HT-29 (cell line): Measurements from ENCODE around the gene CNDP2. TPM values are rescaled to one million over a fixed set of nuclear protein-coding genes. Genes with fewer than 3 reads are reported as not detected.
A peak's percentile ranks its signal among the peaks of the same experiment; 100 is the strongest.
"Not testable (repeated sequence)": the region's sequence is repeated elsewhere in the genome, so short reads cannot be mapped to it uniquely, and the experiment has no call there.

Experiments
- DNase-seq: peaks from one replicate; pipeline ENCODE4 v3.0.0-alpha.2; 2015; ENCODE audit warnings: low spot score
- total RNA-seq: library from RNA; depleted of rRNA; stranded (reverse); fragments of >200 nt; shearing (Covaris generic); gene quantifications from 2 replicates; pipeline ENCODE4 v1.2.3, GENCODE V29; 2014

CNDP2 gene
- total RNA-seq, 1 experiment from 2014 or later, result 57.7 TPM

DNA sequence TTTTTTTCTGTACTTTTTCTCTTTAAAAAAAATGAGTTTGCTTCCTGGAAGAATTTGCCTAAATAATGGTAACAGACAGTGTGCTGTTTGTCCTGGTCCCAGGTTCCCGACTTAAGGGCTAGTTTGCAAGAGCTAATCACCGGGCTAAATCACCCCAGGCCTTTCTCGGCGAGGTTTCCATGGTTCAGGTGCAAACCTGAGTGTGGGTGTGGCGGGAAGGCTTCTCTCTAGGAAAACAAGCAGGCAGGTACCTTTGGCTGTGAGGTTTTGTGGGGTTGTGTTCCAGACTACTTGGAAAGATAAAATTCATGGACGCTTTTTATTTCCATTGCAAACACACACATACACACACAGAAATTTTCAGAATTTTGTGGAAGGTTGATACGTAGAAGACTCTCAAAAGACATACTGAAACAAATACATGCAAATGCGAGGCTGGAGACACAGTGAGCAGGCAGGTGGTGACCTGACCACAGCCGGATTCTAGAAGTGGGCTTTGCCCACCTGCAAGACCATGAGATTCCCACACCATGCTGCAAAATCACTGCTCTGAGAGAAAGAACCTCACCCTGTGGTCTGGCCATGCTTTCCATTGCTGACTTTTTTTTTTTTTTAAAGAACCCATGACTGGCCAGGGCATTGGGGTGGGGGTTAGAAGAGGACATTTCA lies 39.0 kb downstream of the CNDP2 start:
- DNase-seq, result no peak

DNA sequence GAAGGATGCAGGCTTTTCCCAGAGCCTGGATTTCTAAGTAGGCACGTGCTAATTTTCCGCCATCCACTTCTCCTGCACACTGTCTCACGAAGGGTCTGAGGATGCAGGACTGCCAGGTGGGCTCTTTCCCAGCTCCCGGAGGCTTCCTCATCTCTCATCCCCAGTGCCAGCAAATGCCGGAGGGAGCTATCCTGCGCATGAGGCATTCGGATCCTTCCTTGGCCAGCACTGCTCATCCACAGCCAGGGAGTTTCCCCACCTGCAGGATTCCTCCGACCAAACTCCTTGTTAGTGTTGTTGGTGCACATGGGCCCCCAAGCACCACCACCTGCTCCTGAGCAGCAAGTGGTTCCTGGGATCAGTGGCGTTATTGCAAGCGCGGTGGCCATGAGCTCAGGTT lies 43.1 kb downstream of the CNDP2 start:
- DNase-seq, result no peak

DNA sequence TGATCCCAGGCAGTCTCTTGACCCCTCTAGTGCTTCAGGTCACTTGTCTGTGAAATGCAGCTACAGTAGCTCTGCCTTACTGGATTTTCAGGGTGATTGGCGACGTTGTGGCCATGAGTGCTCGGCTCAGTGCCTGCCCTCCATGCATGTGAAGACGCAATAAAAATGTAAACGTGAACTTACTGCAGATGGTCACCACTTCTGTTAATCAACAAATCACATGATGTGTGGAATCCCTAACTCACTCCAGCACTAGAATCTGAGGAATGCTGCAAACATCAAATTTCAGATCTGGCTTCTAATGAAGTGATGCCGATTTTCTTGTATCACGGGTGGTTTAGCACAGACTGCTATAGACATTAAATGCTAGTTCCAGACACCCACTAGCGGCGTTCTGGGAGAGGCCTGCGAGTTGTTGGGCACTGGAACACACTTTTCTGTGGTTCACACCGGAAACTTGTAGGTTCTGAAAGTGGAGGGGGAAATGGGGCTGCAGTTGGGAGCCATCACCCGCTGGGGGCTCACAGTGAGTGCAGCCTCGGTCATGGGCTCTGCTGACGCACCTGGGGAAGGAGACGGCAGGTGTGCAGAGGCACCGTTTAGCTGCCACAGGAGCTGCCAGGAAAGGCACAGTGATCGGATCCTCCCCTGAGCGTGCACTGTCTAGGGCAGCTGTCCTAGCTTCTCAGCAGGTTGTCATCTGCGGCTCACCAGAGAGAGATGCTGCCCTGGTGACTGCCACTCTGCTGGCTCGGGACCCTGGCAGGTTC lies 44.7 kb downstream of the CNDP2 start:
- no peak for DNase-seq

DNA sequence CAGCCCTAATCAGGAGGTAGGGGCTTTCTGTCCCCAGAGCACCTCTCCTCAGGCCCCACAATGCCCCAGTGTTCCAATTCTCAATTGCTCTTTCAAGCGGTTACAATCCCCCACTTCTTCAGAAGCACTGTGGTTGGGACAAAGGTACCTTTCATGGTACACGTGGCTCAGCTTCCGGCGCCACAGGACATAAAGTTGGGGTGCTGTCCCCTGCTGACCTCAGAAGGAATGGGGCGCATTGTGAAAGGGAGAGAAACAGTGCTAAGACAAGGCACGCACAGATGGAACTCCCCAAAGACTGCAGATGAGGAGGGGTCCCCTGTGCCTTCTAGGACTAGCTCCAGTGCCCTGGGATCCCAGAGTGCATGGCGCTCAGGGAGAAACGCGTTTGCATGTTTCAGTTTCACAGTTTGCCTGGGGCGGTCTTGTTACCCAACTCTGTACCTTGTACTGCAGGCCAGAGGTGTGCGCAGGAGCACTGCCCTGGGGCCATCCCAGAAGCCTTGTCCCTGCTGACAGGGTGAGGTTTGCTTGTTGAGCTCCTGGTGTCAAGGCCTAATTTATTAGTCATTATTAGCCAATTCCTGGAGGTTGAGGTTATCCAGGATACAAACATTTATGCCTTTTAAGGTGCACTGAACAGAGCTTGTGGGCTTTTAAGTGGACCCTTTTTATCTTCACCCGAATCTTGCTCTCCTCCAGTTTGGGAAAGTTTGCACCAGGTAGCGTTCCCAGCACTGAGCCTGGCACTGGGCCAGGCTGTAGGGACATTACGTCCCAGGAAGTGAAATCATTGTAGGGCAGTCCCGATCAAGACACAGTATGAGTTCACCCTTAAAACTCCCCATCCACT lies 45.8 kb downstream of the CNDP2 start:
- peak; percentile 15 for DNase-seq

DNA sequence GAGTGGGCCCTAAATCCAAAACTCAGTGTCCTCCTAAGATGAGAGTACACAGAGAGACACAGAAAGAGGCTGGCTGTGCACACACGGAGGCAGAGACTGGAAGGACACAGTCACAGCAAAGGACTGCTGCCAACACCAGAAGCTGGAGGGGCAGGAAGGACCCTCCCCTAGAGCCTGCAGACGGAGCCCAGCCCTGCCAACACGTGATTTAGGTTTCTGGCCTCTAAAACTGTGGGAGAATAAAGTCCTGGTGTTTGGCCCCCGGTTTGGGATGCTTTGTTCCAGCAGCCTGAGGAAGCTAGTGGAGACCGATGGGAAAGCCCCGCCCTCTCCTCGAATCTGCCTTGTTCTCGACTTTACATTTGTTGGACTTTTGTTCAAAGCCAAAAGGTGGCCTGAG lies 48.7 kb downstream of the CNDP2 start:
- no peak for DNase-seq

DNA sequence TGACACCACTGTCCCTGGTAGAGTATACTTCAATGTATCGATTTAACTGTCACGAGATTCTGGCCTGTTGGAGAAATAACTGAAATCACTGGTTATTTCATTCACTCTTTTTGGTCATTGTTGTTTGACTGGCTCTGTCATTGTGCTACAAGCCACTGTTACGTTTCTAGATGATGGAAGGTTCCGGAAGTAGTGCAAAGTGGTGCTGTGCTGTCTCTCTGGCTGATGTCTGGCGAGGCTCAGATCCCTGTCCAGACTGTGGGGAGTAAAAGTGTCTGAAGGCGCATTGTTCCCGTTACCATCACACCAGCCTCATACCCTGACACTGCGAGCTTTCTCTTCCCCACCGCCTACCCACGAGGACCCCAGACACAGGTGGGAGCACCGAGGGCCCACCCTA lies 49.8 kb downstream of the CNDP2 start:
- DNase-seq, result no peak

DNA sequence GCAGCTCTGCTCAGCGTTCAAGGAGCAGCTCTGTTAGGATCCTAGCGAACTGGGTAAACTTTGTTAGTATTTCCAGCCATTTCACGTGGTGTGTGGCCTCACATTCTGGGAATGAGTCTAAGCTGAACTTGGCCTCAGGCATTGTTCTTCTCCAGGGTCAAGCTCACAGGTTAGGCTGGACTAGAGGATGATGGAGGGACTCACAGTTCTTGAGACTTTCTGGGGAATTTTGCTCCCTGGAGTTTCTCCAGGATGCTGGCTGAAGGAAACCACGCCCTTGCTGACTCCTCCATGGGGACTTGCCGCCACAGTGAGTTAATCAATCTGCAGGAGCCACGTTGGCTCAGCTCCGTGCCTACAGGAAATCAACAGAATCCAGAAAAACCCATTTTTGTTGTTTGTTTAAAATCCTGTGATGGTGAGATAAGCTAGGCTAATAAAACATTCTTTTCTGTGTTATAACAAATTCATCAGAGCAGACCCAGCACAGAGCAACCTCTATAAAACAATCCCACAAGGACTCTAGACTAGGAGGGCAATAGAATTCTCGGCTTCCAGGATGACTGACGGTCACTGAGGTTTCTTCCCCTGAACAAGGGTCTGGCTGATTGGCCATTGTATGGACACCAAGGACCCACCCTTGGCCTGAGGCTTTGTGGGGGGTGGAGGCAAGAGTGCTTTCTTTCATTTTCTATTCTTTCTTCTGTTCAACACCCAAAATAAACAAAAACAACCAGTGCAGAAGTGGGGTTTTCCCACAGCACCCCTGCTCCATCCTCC lies 50.8 kb downstream of the CNDP2 start:
- DNase-seq, result no peak

DNA sequence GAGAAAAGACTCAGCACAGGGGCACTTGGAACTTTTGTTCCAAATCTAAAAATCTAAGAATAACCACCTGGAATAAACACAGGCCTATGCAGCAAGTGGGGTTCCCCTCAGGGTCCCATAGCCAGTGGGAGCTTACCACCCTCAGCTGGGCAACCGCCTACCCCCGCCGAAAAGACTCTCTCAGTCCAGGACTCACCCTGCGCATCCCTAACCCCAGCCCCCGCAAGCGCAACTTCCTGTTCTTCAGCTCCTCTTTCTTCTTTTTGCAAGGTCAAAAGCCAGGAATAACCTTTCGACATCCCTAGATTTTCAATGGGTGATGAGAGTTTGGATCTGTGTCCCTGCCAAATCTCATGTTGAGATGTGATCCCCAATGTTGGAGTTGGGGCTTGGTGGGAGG lies 51.7 kb downstream of the CNDP2 start:
- no peak for DNase-seq

DNA sequence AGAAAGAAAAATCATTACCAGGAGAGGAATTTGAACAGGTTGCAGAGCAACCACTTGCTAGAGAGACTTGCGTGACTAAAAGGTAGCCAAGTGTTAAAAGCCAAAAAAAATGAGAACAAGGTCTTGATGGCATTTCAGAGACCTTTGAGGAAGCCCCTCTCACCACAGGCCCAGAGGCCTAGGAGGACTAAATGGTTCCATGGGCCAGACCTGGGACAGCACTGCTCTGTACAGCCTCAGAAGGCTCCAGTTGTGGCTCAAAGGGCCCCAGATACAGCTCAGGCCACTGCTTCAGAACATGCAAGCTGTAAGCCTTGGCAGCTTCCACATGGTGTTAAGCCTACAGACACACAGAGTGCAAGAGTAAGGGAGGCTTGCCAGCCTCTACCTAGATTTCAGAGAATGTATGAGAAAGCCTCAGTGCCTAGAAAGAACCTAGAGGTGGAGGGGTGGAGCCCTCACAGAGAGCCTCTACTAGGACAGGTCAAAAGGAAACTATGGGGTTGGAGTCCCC lies 53.5 kb downstream of the CNDP2 start:
- DNase-seq, result no peak

DNA sequence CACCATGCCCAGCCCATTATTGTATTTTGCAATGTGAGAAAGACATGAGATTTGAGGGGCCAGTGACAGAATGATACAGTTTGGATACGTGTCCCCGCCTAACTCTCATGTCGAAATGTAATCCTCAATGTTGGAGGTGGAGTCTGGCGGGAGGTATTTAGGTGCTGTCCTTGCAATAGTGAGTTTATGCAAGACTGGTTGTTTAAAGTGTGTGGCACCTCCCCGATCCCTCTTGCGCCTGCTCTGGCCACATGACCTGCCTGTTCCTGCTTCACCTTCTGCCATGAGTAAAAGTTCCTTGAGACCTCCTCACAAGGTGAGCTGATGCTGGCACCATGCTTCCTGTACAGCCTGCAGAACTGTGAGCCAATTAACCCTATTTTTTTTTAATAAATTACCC lies 54.7 kb downstream of the CNDP2 start:
- no peak for DNase-seq

DNA sequence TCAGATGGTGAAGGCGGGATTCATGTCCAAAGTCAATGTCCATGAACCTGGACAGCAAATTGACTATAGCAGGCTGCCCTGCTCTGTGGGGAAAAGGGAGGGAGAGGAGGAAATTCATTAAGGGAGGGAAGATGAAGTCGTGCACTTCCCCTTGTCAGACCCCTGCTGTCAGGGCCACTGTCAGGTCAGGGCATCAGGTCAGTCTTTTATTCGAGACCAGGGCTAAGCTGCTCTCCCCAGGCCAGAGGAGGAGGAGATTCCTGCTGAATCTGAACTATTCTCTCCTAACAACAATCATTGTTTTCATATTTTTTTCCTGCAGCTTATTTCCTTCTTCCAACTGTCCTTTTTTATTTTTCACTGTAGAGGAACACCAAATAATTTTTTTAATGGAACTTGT lies 55.3 kb downstream of the CNDP2 start:
- no peak for DNase-seq

DNA sequence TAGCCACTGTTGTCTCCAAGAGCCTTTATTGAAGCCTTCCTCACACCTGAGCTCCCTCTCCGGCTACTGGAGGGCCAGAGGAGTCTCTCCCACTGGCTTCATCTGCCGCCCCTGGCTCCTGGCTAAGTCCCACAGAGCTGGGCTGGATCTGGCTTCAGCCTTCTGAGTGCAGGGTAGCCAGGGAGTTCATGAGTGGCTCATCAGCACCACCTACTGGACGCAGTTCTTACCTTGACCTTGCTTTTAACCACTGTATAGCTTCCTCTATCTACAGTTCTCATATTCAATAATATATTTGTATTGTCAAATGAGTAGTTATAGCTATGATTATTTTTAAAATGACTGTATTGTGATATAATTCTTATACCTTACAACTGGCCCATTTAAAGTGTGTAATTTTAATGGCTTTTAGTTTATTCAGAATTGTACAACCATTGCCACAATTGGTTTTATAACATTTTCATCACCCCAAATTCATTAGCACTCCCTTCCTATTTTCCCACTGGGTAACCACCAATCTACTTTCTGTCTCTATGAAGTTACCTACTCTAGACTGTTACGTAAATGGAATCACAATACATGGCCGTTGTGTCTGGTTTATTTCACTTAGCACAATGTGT lies 55.9 kb downstream of the CNDP2 start:
- peak; percentile 87 for DNase-seq

DNA sequence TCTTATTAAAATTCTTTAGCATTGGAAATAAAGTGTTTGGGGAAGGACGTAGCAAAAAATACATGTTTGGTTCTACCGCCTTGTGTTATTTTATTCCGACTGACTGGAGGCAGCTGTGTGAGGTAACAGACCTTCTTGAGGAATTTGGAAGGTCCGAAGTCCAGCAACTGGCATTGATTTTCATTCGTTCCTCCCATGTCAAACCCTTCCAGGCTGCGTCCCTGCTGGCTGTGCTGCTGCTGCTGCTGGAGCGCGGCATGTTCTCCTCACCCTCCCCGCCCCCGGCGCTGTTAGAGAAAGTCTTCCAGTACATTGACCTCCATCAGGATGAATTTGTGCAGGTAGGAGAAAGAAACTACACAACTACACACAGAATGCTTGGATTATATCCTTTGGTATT lies 60.0 kb downstream of the CNDP2 start:
- DNase-seq, result no peak

DNA sequence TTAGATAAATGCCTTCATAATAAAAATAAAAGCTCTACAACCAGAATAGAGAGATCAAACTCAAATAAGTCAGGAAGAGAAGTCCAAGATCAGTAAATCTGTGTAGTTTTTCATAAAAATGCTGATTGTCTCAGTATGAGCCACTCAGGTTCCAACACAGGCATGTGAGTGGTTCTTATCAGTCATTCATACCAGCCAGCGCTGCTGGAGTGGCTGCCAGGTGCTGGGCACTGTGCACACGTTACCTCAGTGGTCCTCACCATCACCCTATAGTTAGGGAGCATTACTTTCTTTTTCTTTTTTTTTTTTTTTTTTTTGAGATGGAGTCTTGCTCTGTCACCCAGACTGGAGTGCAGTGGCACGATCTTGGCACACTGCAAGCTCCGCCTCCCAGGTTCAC lies 61.9 kb downstream of the CNDP2 start:
- DNase-seq, result no peak

DNA sequence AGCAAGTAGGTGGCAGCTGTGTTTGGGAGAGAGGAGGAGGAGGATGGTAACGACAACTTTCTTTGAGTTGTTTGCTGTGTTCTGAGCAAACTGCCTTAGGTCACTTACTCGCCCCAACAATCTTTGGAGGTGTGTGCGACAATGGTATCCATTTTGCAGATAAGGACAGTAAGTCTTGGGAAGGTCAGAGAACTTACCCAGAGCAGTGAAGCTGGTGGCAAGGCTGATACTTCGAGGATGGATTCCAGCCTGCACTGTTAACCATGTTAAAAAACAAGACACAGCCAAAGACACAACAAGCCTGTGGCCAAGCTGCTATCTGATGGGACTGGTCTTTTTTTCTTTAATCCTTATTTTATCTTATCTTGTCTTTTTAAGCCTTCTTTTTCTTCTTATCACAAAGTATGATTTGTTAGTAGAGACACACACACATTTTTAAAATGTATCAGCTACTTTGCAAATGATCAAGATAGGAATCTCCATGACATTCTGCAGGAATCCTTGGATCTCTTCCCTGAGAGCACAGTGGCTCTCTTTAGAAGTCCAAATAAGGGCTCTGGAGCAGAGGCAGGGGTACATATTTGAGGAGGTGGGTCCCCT lies 66.1 kb downstream of the CNDP2 start:
- DNase-seq, result no peak

DNA sequence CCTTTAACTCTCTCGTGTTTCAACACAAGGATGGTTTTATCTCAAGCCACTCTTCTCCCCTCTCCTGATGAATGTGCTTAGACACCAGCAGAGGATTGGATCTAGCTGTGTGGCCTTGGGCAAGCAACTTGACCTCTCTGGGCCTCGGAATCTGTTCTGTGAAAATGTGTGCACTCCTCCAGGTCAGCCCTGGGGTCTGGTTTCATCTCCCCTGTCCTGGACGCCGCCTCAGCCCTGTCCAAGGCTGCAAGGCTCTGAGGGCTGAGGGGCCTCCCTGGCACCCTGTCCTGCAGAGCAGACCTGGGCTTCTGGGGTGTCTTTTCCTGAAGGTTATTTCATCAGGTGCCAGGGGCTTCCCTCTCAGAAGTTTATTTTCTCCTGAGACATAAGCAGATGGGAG lies 66.6 kb downstream of the CNDP2 start:
- no peak for DNase-seq

DNA sequence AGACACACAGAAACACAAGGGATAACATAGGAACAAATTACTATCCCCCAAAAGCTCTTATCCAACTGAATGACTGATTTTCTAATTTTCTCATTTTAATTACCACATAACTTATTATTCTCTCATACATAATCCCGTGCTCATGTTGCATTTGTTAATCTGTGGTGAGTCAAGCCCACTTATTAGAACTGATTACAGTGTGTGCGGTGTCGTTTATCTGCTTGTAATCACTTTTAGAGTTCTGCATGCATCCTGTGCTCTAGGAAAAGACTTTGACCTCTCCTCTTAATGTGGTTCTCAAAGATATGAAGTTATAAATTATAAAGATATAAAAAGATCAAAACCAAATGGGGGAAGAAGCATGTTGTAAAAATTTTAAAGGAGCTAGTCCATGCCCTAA lies 67.8 kb downstream of the CNDP2 start:
- DNase-seq, result no peak

DNA sequence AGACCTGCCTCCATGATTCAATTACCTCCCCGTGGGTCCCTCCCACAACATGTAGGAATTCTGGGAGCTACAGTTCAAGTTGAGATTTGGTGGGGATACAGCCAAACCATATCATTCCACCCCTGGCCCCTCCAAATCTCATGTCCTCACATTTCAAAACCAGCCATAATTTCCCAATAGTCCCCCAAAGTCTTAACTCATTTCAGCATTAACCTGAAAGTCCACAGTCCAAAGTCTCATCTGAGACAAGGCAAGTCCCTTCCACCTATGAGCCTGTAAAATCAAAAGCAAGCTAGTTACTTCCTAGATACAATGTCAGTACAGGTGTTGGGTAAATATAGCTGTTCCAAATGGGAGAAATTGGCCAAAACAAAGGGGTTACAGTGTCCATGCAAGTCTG lies 69.0 kb downstream of the CNDP2 start:
- DNase-seq, result not testable (repeated sequence)

DNA sequence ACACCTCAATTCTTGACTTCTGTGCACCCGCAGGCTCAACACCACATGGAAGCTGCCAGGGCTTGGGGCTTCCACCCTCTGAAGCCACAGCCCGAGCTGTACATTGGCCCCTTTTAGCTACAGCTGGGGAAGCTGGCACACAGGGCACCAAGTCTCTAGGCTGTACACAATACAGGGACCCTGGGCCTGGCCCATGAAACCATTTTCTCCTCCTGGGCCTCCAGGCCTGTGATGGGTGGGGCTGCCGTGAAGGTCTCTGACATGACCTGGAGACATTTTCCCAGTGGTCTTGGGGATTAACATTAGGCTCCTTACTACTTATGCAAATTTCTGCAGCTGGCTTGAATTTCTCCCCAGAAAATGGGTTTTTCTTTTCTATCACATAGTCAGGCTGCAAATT lies 69.8 kb downstream of the CNDP2 start:
- not testable (repeated sequence) for DNase-seq

DNA sequence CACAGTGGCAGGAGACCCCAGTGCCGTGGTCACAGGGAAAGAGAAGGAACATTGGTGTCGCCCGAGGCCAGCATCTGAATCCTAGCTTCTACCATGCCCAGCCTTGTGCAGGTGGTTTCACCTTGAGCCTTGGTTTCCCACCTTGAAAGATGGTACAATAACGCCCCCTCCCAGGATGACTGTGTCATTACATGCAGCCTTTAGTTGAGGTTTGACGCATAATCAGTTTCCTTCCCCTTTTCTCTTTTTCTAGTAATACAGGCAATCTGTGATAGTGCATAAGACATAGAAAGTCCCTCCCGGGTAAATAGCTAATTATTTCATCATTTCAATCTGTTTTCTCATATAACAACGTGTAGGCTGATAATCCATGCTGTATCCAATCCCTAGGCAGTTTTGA lies 71.7 kb downstream of the CNDP2 start:
- no peak for DNase-seq

DNA sequence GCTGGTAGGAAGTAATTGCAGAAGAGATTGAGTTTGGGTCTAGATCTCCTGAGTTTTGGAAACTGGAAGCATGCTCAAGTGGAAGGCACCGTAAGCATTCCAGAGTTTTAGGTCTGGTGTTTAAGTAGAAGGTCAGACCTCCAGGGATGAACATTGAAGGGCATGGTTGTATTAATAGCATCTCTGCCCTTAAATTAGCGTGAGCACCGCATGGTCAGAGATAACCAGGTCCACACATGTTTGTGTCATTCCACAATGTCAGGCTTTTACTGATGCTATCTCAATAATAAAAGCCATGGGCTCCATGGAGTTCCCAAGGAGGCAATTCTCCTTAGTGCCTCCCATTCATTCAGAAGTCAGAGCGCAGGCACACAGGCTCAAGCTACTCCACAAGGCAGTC lies 73.2 kb downstream of the CNDP2 start:
- DNase-seq, result no peak
